Panc1 (cell line): ENCODE measurements around the gene RGS21. TPM values are rescaled to one million over a fixed set of nuclear protein-coding genes. Genes with fewer than 3 reads are reported as not detected.

Source experiments
- ATAC-seq: fragments of 200-7000 bp; cut with Tn5 transposase; 2 replicates; pipeline ENCODE4 v1.9.1; 2020; ENCODE audit warnings: mild to moderate bottlenecking, moderate library complexity
- BruUV-seq: library from RNA; stranded (reverse); fragments of 400-500 nt; replicated peaks from 2 replicates; lab custom pipeline; 2021; lab: Mats Ljungman, UMichigan
- CTCF ChIA-PET: fragments of 300-600 bp; sonication (Branson Sonifier 250); formaldehyde crosslinking; loops from one replicate; lab custom pipeline; 2022; ENCODE audit warnings: antibody characterized with exemption; lab: Charles Lee
- POLR2A ChIA-PET: fragments of 300-600 bp; sonication (Branson Sonifier 250); formaldehyde crosslinking; loops from one replicate; lab custom pipeline; 2022; ENCODE audit warnings: antibody characterized with exemption; lab: Charles Lee
- DNase-seq: peaks from one replicate; pipeline ENCODE4 v3.0.0-alpha.2; 2010; ENCODE audit warnings: low read depth, low spot score
- H3K27ac ChIP-seq: 2 replicates; pipeline ENCODE4 v1.5.1; 2011; ENCODE audit warnings: mild to moderate bottlenecking, low read length, inconsistent platforms
- H3K27me3 ChIP-seq: fragments of 200-500 bp; sonication (Bioruptor generic); 2 replicates; pipeline ENCODE4 v1.6.0; 2014; ENCODE audit warnings: low read length, inconsistent platforms; ENCODE audit not compliant: control insufficient read depth, insufficient read depth
- H3K36me3 ChIP-seq: fragments of 200-500 bp; sonication (Bioruptor generic); 2 replicates; pipeline ENCODE4 v1.5.1; 2014; ENCODE audit warnings: inconsistent platforms, mild to moderate bottlenecking, low read length, moderate library complexity; ENCODE audit not compliant: control insufficient read depth, insufficient read depth
- H3K4me1 ChIP-seq: 2 replicates; pipeline ENCODE4 v1.5.1; 2011; ENCODE audit warnings: inconsistent platforms, mild to moderate bottlenecking, low read length, moderate library complexity; ENCODE audit not compliant: control insufficient read depth, insufficient read depth
- H3K4me3 ChIP-seq, 2 experiments: 2 replicates each; pipeline ENCODE4 v1.5.1; 2011 to 2012; ENCODE audit warnings: low read depth in 2 of 2, low read length in 2 of 2, mild to moderate bottlenecking in 2 of 2, inconsistent platforms in 1 of 2, moderate library complexity in 1 of 2
- H3K9me3 ChIP-seq: fragments of 200-500 bp; sonication (Bioruptor generic); 2 replicates; pipeline ENCODE4 v1.5.1; 2014; ENCODE audit warnings: low read depth, mild to moderate bottlenecking, inconsistent platforms, low read length, moderate library complexity; ENCODE audit not compliant: control insufficient read depth, insufficient read depth
- POLR2AphosphoS5 ChIP-seq: IDR thresholded peaks from 2 replicates; pipeline ENCODE4 v1.6.1; 2012; ENCODE audit warnings: mild to moderate bottlenecking, low read depth, low read length, moderate library complexity
- SIN3A ChIP-seq: IDR thresholded peaks from 2 replicates; pipeline ENCODE4 v1.6.1; 2012; ENCODE audit warnings: low read depth, mild to moderate bottlenecking, low read length, moderate library complexity, borderline replicate concordance; ENCODE audit not compliant: insufficient read depth
- TCF7L2 ChIP-seq: IDR thresholded peaks from 2 replicates; pipeline ENCODE4 v1.6.1; 2011; ENCODE audit warnings: mild to moderate bottlenecking, low read depth, low read length, inconsistent platforms
- in situ Hi-C: cut with HindIII; loops from 2 replicates; pipeline ENCODE4 v1.10.0; 2016; ENCODE audit warnings: low sequenced_read_pairs, low pct_unique_long_range_greater_than_20kb
- intact Hi-C: fragments of 100-400 bp; cut with micrococcal nuclease; formaldehyde crosslinking; loops from one replicate; pipeline ENCODE4 v1.10.0; 2022; ENCODE audit not compliant: unreplicated experiment
- total RNA-seq: library from RNA; stranded (reverse); gene quantifications from one replicate; pipeline ENCODE4 v1.2.1, GENCODE V29; 2021; ENCODE audit not compliant: unreplicated experiment
- TF ChIP-seq, protein P1 (sequence below): fragments of 450-650 bp; IDR thresholded peaks from 2 replicates; pipeline ENCODE4 v1.5.1; 2017; ENCODE audit warnings: mild to moderate bottlenecking
- TF ChIP-seq, protein P2 (sequence below), 2 experiments: IDR thresholded peaks; 2 replicates each; pipeline ENCODE4 v1.6.1; 2011 to 2012; ENCODE audit warnings: low read depth in 2 of 2, control low read depth in 1 of 2, low read length in 1 of 2, mild to moderate bottlenecking in 1 of 2, moderate library complexity in 1 of 2; ENCODE audit not compliant: insufficient read depth in 1 of 2

Gene RGS21
- total RNA-seq, 1 experiment from 2014 or later, result not detected

DNA sequence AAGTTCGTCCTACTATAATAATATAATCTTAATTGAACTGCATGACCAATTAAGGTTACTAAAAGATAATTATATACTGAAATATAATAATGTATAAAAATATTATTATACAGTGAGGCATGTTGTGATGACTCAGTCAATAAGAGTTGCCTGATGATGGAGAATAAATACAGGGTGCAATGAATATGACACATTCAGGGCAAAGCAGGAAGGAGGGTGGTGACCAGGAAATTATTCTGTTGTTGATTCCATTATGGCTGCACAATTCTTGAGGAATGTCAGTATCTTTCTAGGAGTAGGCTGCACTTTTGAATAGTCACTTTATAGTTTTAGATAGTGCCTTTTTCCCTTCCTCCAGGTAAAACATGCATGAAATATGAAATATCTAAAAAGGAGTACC, 46.4 kb upstream of the RGS21 start:
- BruUV-seq, result no TSS peak
- Histone ChIP-seq H3K36me3 (no peaks in the 10 kb centered on the region), H3K27ac (no peak overlapping the region), H3K27me3 (no peaks in the 10 kb centered on the region), H3K4me1 (no peaks in the 10 kb centered on the region), H3K4me3 (no peak overlapping the region), H3K9me3 (0 out of 2 replicates have a peak, but pooled peaks cover 2% of the 10 kb centered on the region)
- intact Hi-C loops, result no loop called here
- in situ Hi-C loops, result no loop called here
- ChIA-PET CTCF (no interaction called here), POLR2A (no interaction called here)
- no peak for ATAC-seq
- TF ChIP-seq TCF7L2 (no peak), POLR2AphosphoS5 (no peak)
- TF ChIP-seq, protein P1, sequence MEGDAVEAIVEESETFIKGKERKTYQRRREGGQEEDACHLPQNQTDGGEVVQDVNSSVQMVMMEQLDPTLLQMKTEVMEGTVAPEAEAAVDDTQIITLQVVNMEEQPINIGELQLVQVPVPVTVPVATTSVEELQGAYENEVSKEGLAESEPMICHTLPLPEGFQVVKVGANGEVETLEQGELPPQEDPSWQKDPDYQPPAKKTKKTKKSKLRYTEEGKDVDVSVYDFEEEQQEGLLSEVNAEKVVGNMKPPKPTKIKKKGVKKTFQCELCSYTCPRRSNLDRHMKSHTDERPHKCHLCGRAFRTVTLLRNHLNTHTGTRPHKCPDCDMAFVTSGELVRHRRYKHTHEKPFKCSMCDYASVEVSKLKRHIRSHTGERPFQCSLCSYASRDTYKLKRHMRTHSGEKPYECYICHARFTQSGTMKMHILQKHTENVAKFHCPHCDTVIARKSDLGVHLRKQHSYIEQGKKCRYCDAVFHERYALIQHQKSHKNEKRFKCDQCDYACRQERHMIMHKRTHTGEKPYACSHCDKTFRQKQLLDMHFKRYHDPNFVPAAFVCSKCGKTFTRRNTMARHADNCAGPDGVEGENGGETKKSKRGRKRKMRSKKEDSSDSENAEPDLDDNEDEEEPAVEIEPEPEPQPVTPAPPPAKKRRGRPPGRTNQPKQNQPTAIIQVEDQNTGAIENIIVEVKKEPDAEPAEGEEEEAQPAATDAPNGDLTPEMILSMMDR, result no peak
- no peak for DNase-seq

DNA sequence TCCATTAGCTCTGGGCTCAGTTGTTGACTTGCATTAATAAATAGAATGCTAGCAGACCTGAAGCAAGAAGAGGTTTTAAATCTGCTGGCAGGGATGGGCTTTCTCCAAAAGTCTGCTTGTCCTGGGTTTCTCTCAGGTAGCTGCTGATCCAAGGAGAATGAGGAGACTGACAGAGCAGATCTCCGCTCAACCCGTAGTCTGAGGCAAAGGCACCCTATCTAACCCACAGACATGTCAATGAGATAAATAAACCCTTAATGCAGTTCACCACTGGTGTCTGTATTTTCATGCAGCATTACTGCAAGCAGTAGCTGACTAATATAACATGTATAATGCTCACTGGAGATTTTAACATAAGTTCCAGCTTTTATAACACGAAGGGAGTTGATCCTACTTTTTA, 44.1 kb upstream of the RGS21 start:
- H3K4me1 ChIP-seq, result no peaks in the 10 kb centered on the region
- in situ Hi-C loops, result no loop called here
- ChIA-PET CTCF (no interaction called here), POLR2A (no interaction called here)
- DNase-seq (no peak), ATAC-seq (no peak)
- 0 out of 2 replicates have a peak, but pooled peaks cover 2% of the 10 kb centered on the region for H3K9me3 ChIP-seq
- H3K36me3 ChIP-seq, result no peaks in the 10 kb centered on the region
- H3K27me3 ChIP-seq, result no peaks in the 10 kb centered on the region
- intact Hi-C loops, result no loop called here
- H3K27ac ChIP-seq, result no peak overlapping the region
- H3K4me3 ChIP-seq, result no peak overlapping the region
- BruUV-seq, result no TSS peak
- TF ChIP-seq, protein P2, sequence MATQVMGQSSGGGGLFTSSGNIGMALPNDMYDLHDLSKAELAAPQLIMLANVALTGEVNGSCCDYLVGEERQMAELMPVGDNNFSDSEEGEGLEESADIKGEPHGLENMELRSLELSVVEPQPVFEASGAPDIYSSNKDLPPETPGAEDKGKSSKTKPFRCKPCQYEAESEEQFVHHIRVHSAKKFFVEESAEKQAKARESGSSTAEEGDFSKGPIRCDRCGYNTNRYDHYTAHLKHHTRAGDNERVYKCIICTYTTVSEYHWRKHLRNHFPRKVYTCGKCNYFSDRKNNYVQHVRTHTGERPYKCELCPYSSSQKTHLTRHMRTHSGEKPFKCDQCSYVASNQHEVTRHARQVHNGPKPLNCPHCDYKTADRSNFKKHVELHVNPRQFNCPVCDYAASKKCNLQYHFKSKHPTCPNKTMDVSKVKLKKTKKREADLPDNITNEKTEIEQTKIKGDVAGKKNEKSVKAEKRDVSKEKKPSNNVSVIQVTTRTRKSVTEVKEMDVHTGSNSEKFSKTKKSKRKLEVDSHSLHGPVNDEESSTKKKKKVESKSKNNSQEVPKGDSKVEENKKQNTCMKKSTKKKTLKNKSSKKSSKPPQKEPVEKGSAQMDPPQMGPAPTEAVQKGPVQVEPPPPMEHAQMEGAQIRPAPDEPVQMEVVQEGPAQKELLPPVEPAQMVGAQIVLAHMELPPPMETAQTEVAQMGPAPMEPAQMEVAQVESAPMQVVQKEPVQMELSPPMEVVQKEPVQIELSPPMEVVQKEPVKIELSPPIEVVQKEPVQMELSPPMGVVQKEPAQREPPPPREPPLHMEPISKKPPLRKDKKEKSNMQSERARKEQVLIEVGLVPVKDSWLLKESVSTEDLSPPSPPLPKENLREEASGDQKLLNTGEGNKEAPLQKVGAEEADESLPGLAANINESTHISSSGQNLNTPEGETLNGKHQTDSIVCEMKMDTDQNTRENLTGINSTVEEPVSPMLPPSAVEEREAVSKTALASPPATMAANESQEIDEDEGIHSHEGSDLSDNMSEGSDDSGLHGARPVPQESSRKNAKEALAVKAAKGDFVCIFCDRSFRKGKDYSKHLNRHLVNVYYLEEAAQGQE (IDR thresholded peaks at IDR 0.05; ENCODE audit: insufficient read depth in 1 of 2, low read depth in 2 of 2, low read length in 1 of 2), result no peak
- TF ChIP-seq TCF7L2, result no peak

DNA sequence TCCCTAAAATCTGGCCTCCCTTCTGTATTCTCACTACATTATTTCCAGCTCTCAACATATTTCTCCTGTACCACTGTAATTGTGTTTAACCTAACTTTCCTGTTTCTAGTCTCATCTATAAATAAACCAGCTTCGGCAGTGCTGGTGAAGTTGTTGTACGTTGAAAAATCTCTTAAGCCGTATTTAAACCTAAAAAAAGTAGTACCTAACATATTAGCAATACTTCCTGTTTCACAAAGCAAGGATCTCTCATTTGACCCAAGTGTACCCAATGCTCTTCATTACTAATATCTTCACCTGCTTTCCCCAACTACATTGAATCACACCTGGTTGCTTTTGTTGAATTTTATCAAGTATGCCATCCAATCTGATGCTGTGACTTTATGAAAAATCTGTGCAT, 42.2 kb upstream of the RGS21 start:
- Histone ChIP-seq H3K36me3 (no peaks in the 10 kb centered on the region), H3K4me1 (no peaks in the 10 kb centered on the region), H3K27ac (no peak overlapping the region), H3K27me3 (no peaks in the 10 kb centered on the region), H3K9me3 (0 out of 2 replicates have a peak, but pooled peaks cover 5% of the 10 kb centered on the region), H3K4me3 (no peak overlapping the region)
- intact Hi-C loops, result no loop called here
- CTCF ChIA-PET, result no interaction called here
- in situ Hi-C loops, result no loop called here
- POLR2A ChIA-PET, result no interaction called here
- ATAC-seq (no peak), DNase-seq (no peak)
- no peak for TF ChIP-seq SIN3A
- TF ChIP-seq, protein P1, result no peak
- no peak for TF ChIP-seq TCF7L2
- TF ChIP-seq POLR2AphosphoS5, result no peak
- TF ChIP-seq, protein P2 (IDR thresholded peaks at IDR 0.05; ENCODE audit: insufficient read depth in 1 of 2, low read depth in 2 of 2, low read length in 1 of 2), result no peak
- no TSS peak for BruUV-seq
